ENCODE data around the gene ASTN1.

Gene ASTN1

GRCh38 chr1:177164380-177165068 is at the start of gene ASTN1:
ASTN1 (minus strand) TSS chr1:177164712; CDS start chr1:177164676, 36 bp downstream.
- DNase-seq (ENCODE audit: low read depth in 2 of 2), result no peak

- DNase-seq (ENCODE audit: low read depth in 2 of 2), result no peak
These were observed 46.7 kb upstream of the ASTN1 start for GRCh38 chr1:177211231-177211630.

GRCh38 chr1:177210071-177210470 is 45.6 kb upstream of the ASTN1 start:
- DNase-seq (ENCODE audit: low read depth in 2 of 2), result no peak

- no peak for DNase-seq (ENCODE audit: low read depth in 2 of 2)
These were observed 44.8 kb upstream of the ASTN1 start for GRCh38 chr1:177209357-177209756.

- DNase-seq (ENCODE audit: low read depth in 2 of 2), result no peak
These were observed 44.4 kb upstream of the ASTN1 start for GRCh38 chr1:177208920-177209319.

GRCh38 chr1:177206831-177207355 is 42.4 kb upstream of the ASTN1 start:
- DNase-seq (ENCODE audit: low read depth in 2 of 2), result no peak

- no peak for DNase-seq (ENCODE audit: low read depth in 2 of 2)
These were observed 35.8 kb upstream of the ASTN1 start for GRCh38 chr1:177200290-177200689.

GRCh38 chr1:177198243-177198642 is 33.7 kb upstream of the ASTN1 start:
- DNase-seq (ENCODE audit: low read depth in 2 of 2), result no peak

GRCh38 chr1:177190308-177190970 is 25.9 kb upstream of the ASTN1 start:
- no peak for DNase-seq (ENCODE audit: low read depth in 2 of 2)

GRCh38 chr1:177186639-177187038 is 22.1 kb upstream of the ASTN1 start:
- DNase-seq (ENCODE audit: low read depth in 2 of 2), result no peak

GRCh38 chr1:177185209-177185608 is 20.7 kb upstream of the ASTN1 start:
- DNase-seq (ENCODE audit: low read depth in 2 of 2), result no peak

- no peak for DNase-seq (ENCODE audit: low read depth in 2 of 2)
These were observed 19.3 kb upstream of the ASTN1 start for GRCh38 chr1:177183836-177184235.

GRCh38 chr1:177181631-177182291 is 17.2 kb upstream of the ASTN1 start:
- peak; percentile 23 to 35 for DNase-seq (ENCODE audit: low read depth in 2 of 2)

- no peak for DNase-seq (ENCODE audit: low read depth in 2 of 2)
These were observed 16.7 kb upstream of the ASTN1 start for GRCh38 chr1:177181280-177181630.

- DNase-seq (ENCODE audit: low read depth in 2 of 2), result no peak
These were observed 10.6 kb upstream of the ASTN1 start for GRCh38 chr1:177174921-177175634.

- no peak for DNase-seq (ENCODE audit: low read depth in 2 of 2)
These were observed 9.5 kb upstream of the ASTN1 start for GRCh38 chr1:177173976-177174375.

- no peak for DNase-seq (ENCODE audit: low read depth in 2 of 2)
These were observed 8.4 kb upstream of the ASTN1 start for GRCh38 chr1:177172866-177173265.

- DNase-seq (ENCODE audit: low read depth in 2 of 2), result no peak
These were observed 7.8 kb upstream of the ASTN1 start for GRCh38 chr1:177172272-177172671.

GRCh38 chr1:177171536-177172123 is 7.1 kb upstream of the ASTN1 start:
- DNase-seq (ENCODE audit: low read depth in 2 of 2), result no peak

- DNase-seq (ENCODE audit: low read depth in 2 of 2), result no peak
These were observed 6.4 kb upstream of the ASTN1 start, which contains the start of gene BRINP2 for GRCh38 chr1:177170756-177171535. BRINP2 (plus strand) TSS chr1:177170958; CDS start chr1:177229877, 58,919 bp downstream.

GRCh38 chr1:177165069-177165439 is 542 bp upstream of the ASTN1 start:
- DNase-seq (ENCODE audit: low read depth in 2 of 2), result no peak
